HG03139 (cell line): Measurements from ENCODE around the gene CCDC61.

Experiments
- ATAC-seq: cut with Tn5 transposase; IDR thresholded peaks from one replicate; pipeline ENCODE4 v1.9.1; 2021; ENCODE audit not compliant: unreplicated experiment

CCDC61 gene

GRCh38 chr19:45973553-45974338, 21.5 kb upstream of the CCDC61 start, which contains the start of gene NOVA2:
TSS of gene NOVA2 (minus strand) at chr19:45973865. CDS start at chr19:45973351, 514 bp downstream.
- ATAC-seq: no peak

- ATAC-seq: no peak
Measured at GRCh38 chr19:45975306-45976070, 19.8 kb upstream of the CCDC61 start.

GRCh38 chr19:45976178-45976577, 19.1 kb upstream of the CCDC61 start:
- ATAC-seq: no peak

- no peak for ATAC-seq
Measured at GRCh38 chr19:45978156-45978555, 17.1 kb upstream of the CCDC61 start.

- no peak for ATAC-seq
Measured at GRCh38 chr19:45981350-45981749, 13.9 kb upstream of the CCDC61 start.

- no peak for ATAC-seq
Measured at GRCh38 chr19:45985321-45985720, 9.9 kb upstream of the CCDC61 start.

- ATAC-seq: no peak
Measured at GRCh38 chr19:45990113-45990728, 5.0 kb upstream of the CCDC61 start.

GRCh38 chr19:45994456-45994997, 740 bp upstream of the CCDC61 start:
- no peak for ATAC-seq

- no peak for ATAC-seq
Measured at GRCh38 chr19:45995715-45996385, 583 bp downstream of the CCDC61 start.

GRCh38 chr19:45996933-45997332, 1.7 kb downstream of the CCDC61 start:
- ATAC-seq: no peak

GRCh38 chr19:45998834-45999233, 3.6 kb downstream of the CCDC61 start:
- ATAC-seq: no peak

GRCh38 chr19:45999653-46000121, 4.4 kb downstream of the CCDC61 start:
- ATAC-seq: no peak

GRCh38 chr19:46000491-46001246, 5.4 kb downstream of the CCDC61 start:
- ATAC-seq: no peak

- ATAC-seq: no peak
Measured at GRCh38 chr19:46002678-46003275, 7.5 kb downstream of the CCDC61 start.

- no peak for ATAC-seq
Measured at GRCh38 chr19:46006411-46006810, 11.1 kb downstream of the CCDC61 start.

GRCh38 chr19:46009530-46010510, 14.6 kb downstream of the CCDC61 start:
- ATAC-seq: no peak

GRCh38 chr19:46014534-46014933, 19.3 kb downstream of the CCDC61 start:
- no peak for ATAC-seq

GRCh38 chr19:46014941-46015686, 19.8 kb downstream of the CCDC61 start:
- ATAC-seq: no peak
